RWPE1 (cell line): ENCODE measurements around the gene IQGAP2.

Source experiments
- CTCF ChIA-PET: fragments of 350-600 bp; sonication (Branson Sonifier 250); formaldehyde crosslinking; extraction: SDS; loops from one replicate; lab custom pipeline; 2021; lab: Yijun Ruan, JAX
- POLR2A ChIA-PET: fragments of 400-600 bp; formaldehyde crosslinking; extraction: SDS; loops from one replicate; lab custom pipeline; 2020; ENCODE audit warnings: antibody characterized with exemption; ENCODE audit not compliant: low non-redundant PET; lab: Yijun Ruan, JAX
- DNase-seq: peaks from one replicate; pipeline ENCODE4 v3.0.0; 2012; ENCODE audit warnings: low spot score
- H3K27ac ChIP-seq: fragments of 450-650 bp; 2 replicates; pipeline ENCODE4 v1.5.1; 2017
- CTCF ChIP-seq: fragments of 450-650 bp; conservative IDR thresholded peaks from 2 replicates; pipeline ENCODE4 v1.5.1; 2017; ENCODE audit warnings: low read depth, mild to moderate bottlenecking

Gene IQGAP2

GRCh38 chr5:76689321-76690036 is 286.4 kb downstream of the IQGAP2 start:
- no peak for TF ChIP-seq CTCF
- peak; percentile 82 for DNase-seq
- POLR2A ChIA-PET, result no interaction called here
- no peak overlapping the region for H3K27ac ChIP-seq
- CTCF ChIA-PET, result interaction anchor here (0.6 to 1.5 kb wide), 3 partner anchors 20 to 828 kb away, joined by 3 to 6 read pairs (median 3); no protein-coding TSS in a partner anchor

- CTCF ChIA-PET, result interaction anchor here (0.8 to 1.5 kb wide), 2 partner anchors 19 to 84 kb away, joined by 3 to 6 read pairs; no protein-coding TSS in a partner anchor
- H3K27ac ChIP-seq, result no peak overlapping the region
- POLR2A ChIA-PET, result no interaction called here
- no peak for TF ChIP-seq CTCF
- no peak for DNase-seq
Observed at GRCh38 chr5:76690037-76690679, 287.1 kb downstream of the IQGAP2 start.

GRCh38 chr5:76690704-76691466 is 287.8 kb downstream of the IQGAP2 start:
- DNase-seq, result no peak
- peak overlapping the region; percentile 62 for H3K27ac ChIP-seq
- TF ChIP-seq CTCF, result no peak
- ChIA-PET POLR2A (no interaction called here), CTCF (interaction anchor here (1.1 to 1.5 kb wide), 3 partner anchors 63 to 89 kb away, joined by 3 to 7 read pairs (median 6); no protein-coding TSS in a partner anchor)

DNA sequence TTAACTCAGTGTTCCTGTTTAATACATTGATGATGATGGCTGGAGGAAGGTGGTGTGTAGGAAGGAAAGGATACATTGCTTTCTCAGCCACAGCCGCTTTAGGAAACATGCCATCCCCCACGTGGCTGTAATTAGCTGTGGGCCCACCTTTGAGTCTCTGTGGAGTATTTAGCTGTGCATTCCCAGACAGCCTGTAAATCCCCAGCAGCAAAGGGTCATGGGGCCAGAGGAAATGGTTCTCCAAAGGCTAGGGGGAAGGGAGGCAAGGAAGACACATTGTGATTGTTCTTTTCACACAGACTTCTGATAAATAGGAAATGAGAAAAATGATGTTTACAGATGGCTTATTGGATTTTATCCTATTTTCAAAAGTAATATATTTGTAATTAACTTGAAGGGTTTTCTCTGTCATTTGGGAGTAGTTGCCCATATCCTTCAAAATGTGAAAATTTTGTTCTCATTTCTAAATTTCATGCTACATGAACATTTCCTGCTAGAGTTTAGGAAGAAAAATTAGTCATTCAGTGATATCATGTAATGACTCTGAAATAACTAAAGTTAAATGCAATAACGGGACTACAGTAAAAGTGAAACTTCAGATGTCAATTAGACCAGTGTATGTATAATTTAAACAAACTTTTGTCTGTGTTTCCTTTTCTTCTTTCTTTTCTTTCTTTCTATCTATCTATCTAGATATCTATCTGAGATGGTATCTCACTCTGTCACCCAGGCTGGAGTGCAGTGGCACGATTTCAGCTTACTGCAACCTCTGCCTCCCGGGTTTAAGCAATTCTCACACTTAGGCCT is 288.6 kb downstream of the IQGAP2 start:
- CTCF ChIA-PET, result interaction anchor here (1.1 to 1.4 kb wide), 2 partner anchors 64 to 90 kb away, joined by 3 to 7 read pairs; no protein-coding TSS in a partner anchor

GRCh38 chr5:76692274-76692540 is 289.1 kb downstream of the IQGAP2 start:
- H3K27ac ChIP-seq, result peak overlapping the region; percentile 62
- POLR2A ChIA-PET, result no interaction called here
- no peak for DNase-seq
- CTCF ChIA-PET, result interaction anchor here (1.1 to 1.4 kb wide), 2 partner anchors 64 to 90 kb away, joined by 3 to 7 read pairs; no protein-coding TSS in a partner anchor
- no peak for TF ChIP-seq CTCF

More for the DNA sequence above, 288.6 kb downstream of the IQGAP2 start:
- peak overlapping the region; percentile 62 for H3K27ac ChIP-seq
- no peak for TF ChIP-seq CTCF
- POLR2A ChIA-PET, result no interaction called here
- DNase-seq, result no peak
